K562 (cell line): ENCODE measurements around the gene GALT. TPM values are rescaled to one million over a fixed set of nuclear protein-coding genes. Genes with fewer than 3 reads are reported as not detected.

ENCODE experiments used
- ATAC-seq: fragments of 200-7000 bp; cut with Tn5 transposase; 3 replicates; pipeline ENCODE4 v1.9.1; 2020; ENCODE audit warnings: moderate library complexity
- BruUV-seq: library from RNA; stranded (reverse); fragments of 400-500 nt; replicated peaks from 2 replicates; lab custom pipeline; 2021; lab: Mats Ljungman, UMichigan
- CTCF ChIA-PET: fragments of 300-600 bp; formaldehyde crosslinking; extraction: SDS; loops from one replicate; lab custom pipeline; 2021; ENCODE audit warnings: low intra/inter-chr PET ratio; lab: Yijun Ruan, JAX
- POLR2A ChIA-PET: fragments of 300-600, 350-650 bp; sonication (Branson Sonifier 250); formaldehyde crosslinking; extraction: SDS; loops from one replicate; lab custom pipeline; 2021; ENCODE audit warnings: antibody characterized with exemption, inconsistent platforms; lab: Yijun Ruan, JAX
- DNase-seq, 4 experiments: peaks; one replicate each; pipeline versions ENCODE4 v3.0.0 to v3.0.0-alpha.2; 2011 to 2018; ENCODE audit warnings: low spot score in 3 of 4, mixed read lengths in 3 of 4; ENCODE audit errors: extremely low read depth in 1 of 4
- FAIRE-seq: peaks from 2 replicates; lab custom pipeline; 2011; peaks lifted over from hg19 to GRCh38; lab: Jason Lieb, UNC
- H2AFZ ChIP-seq: 2 replicates; pipeline ENCODE4 v1.6.0; 2011; ENCODE audit warnings: low read depth, low read length, control low read depth, inconsistent platforms
- H3K27ac ChIP-seq: fragments of 200-600 bp; 3 replicates; pipeline ENCODE4 v1.8.0; 2011; ENCODE audit warnings: low read depth, mild to moderate bottlenecking, control low read depth, inconsistent platforms, low read length, moderate library complexity, mixed read lengths; ENCODE audit errors: extremely low read depth
- H3K27me3 ChIP-seq, 2 experiments: fragments of 300-600 bp in 1 of 2; 2 replicates in 1 of 2; 3 replicates in 1 of 2; pipeline versions ENCODE4 v1.6.0 to v1.8.0; 2011; ENCODE audit warnings: inconsistent platforms in 2 of 2, low read length in 2 of 2, mild to moderate bottlenecking in 1 of 2, mixed read lengths in 1 of 2, moderate library complexity in 1 of 2; ENCODE audit not compliant: control insufficient read depth in 2 of 2, insufficient read depth in 2 of 2
- H3K36me3 ChIP-seq: fragments of 300-600 bp; 3 replicates; pipeline ENCODE4 v1.8.0; 2011; ENCODE audit warnings: mild to moderate bottlenecking, low read length, inconsistent platforms; ENCODE audit not compliant: control insufficient read depth, insufficient read depth
- H3K4me1 ChIP-seq, 2 experiments: fragments of 200-600 bp in 1 of 2; replicated peaks in 1 of 2; 2 replicates in 1 of 2; 3 replicates in 1 of 2; pipeline versions ENCODE4 v1.5.1 to v1.8.0; 2011; ENCODE audit warnings: inconsistent platforms in 2 of 2, low read length in 2 of 2, mild to moderate bottlenecking in 1 of 2, mixed read lengths in 1 of 2, moderate library complexity in 1 of 2; ENCODE audit not compliant: control insufficient read depth in 2 of 2, insufficient read depth in 2 of 2
- H3K4me2 ChIP-seq: 2 replicates; pipeline ENCODE4 v1.6.1; 2011; ENCODE audit warnings: low read length, control low read depth, inconsistent platforms, mixed read lengths; ENCODE audit not compliant: insufficient read depth
- H3K4me3 ChIP-seq: fragments of 200-600 bp; sonication (generic), shearing (Covaris generic); 2 replicates; pipeline ENCODE4 v1.5.1; 2016; ENCODE audit warnings: control low read depth, inconsistent platforms
- H3K79me2 ChIP-seq: fragments of 200-600 bp; 3 replicates; pipeline ENCODE4 v1.8.0; 2011; ENCODE audit warnings: low read length, inconsistent platforms; ENCODE audit not compliant: control insufficient read depth, insufficient read depth
- H3K9ac ChIP-seq, 2 experiments: 2 replicates each; pipeline versions ENCODE4 v1.6.0 to v1.6.1; 2011; ENCODE audit warnings: low read depth in 2 of 2, low read length in 2 of 2, control low read depth in 1 of 2, inconsistent platforms in 1 of 2, mild to moderate bottlenecking in 1 of 2, mixed read lengths in 1 of 2; ENCODE audit not compliant: insufficient read depth in 1 of 2
- H3K9me1 ChIP-seq: one replicate; pipeline ENCODE4 v1.6.0; 2011; ENCODE audit warnings: inconsistent platforms, mild to moderate bottlenecking, low read length, moderate library complexity; ENCODE audit not compliant: control insufficient read depth, insufficient read depth
- H3K9me3 ChIP-seq: replicated peaks from 2 replicates; pipeline ENCODE4 v1.5.1; 2011; ENCODE audit warnings: low read depth, low read length, inconsistent platforms; ENCODE audit not compliant: control insufficient read depth, insufficient read depth
- H4K20me1 ChIP-seq: replicated peaks from 2 replicates; pipeline ENCODE4 v1.6.1; 2011; ENCODE audit warnings: low read length, inconsistent platforms, mixed read lengths; ENCODE audit not compliant: control insufficient read depth, insufficient read depth
- BHLHE40 ChIP-seq: IDR thresholded peaks from 2 replicates; pipeline ENCODE4 v1.6.1; 2011; ENCODE audit warnings: low read length, improper control_type of control experiment
- BMI1 ChIP-seq: fragments of 150-350 bp; IDR thresholded peaks from 2 replicates; pipeline ENCODE4 v1.6.1; 2014; ENCODE audit warnings: low read length
- CHCHD3 ChIP-seq: fragments of 250-450 bp; sonication (Bioruptor Pico); IDR thresholded peaks from 2 replicates; pipeline ENCODE4 v2.1.2; 2022; ENCODE audit warnings: mild to moderate bottlenecking
- ELF1 ChIP-seq: fragments of 200-800 bp; sonication (Bioruptor generic); IDR thresholded peaks from 2 replicates; pipeline ENCODE4 v1.6.1; 2016; ENCODE audit warnings: missing genetic modification characterization, missing compliant biosample characterization
- HIVEP1 ChIP-seq: fragments of 250-450 bp; sonication (Bioruptor Pico); IDR thresholded peaks from 2 replicates; pipeline ENCODE4 v1.4.0; 2020; ENCODE audit warnings: mild to moderate bottlenecking
- HLTF ChIP-seq: fragments of 450-650 bp; IDR thresholded peaks from 2 replicates; pipeline ENCODE4 v1.6.1; 2016
- KDM5B ChIP-seq: fragments of 200-600 bp; sonication (generic); IDR thresholded peaks from 2 replicates; pipeline ENCODE4 v1.6.1; 2012; ENCODE audit warnings: low read depth, mild to moderate bottlenecking, moderate library complexity, low read length, control low read depth, inconsistent platforms; ENCODE audit not compliant: insufficient replicate concordance
- KHSRP ChIP-seq: fragments of 450-650 bp; IDR thresholded peaks from 2 replicates; pipeline ENCODE4 v1.6.1; 2017
- MYNN ChIP-seq, 2 experiments: sonication (generic); formaldehyde crosslinking in 1 of 2; IDR thresholded peaks; 2 replicates each; pipeline versions ENCODE4 v1.5.0 to v1.6.1; 2016 to 2020; ENCODE audit warnings: antibody characterized with exemption in 1 of 2, missing genetic modification reagents in 1 of 2
- POLR2H ChIP-seq: IDR thresholded peaks from 2 replicates; pipeline ENCODE4 v1.6.1; 2016; ENCODE audit warnings: missing genetic modification characterization, low read depth, mild to moderate bottlenecking, control low read depth, missing compliant biosample characterization, moderate library complexity
- PYGO2 ChIP-seq: fragments of 450-650 bp; IDR thresholded peaks from 2 replicates; pipeline ENCODE4 v1.6.1; 2016; ENCODE audit warnings: mild to moderate bottlenecking, missing genetic modification characterization, moderate library complexity, missing compliant biosample characterization
- RFX1 ChIP-seq: fragments of 450-650 bp; IDR thresholded peaks from 2 replicates; pipeline ENCODE4 v1.6.1; 2016; ENCODE audit warnings: mild to moderate bottlenecking, moderate library complexity
- SAFB2 ChIP-seq: fragments of 200-400 bp; formaldehyde crosslinking; IDR thresholded peaks from 2 replicates; pipeline ENCODE4 v1.6.1; 2018; ENCODE audit warnings: borderline replicate concordance, low read length, low read depth, moderate library complexity; ENCODE audit not compliant: severe bottlenecking
- XRCC5 ChIP-seq: fragments of 200-400 bp; formaldehyde crosslinking; IDR thresholded peaks from 2 replicates; pipeline ENCODE4 v1.6.1; 2017; ENCODE audit warnings: low read depth, mild to moderate bottlenecking, low read length
- ZNF134 ChIP-seq: fragments of 250-450 bp; sonication (Bioruptor Pico); conservative IDR thresholded peaks from 2 replicates; pipeline ENCODE4 v1.4.0; 2020
- ZNF263 ChIP-seq: sonication (generic); formaldehyde crosslinking; IDR thresholded peaks from 2 replicates; pipeline ENCODE4 v1.8.0; 2022; ENCODE audit warnings: mild to moderate bottlenecking, missing genetic modification reagents, borderline replicate concordance
- ZNF57 ChIP-seq: fragments of 450-650 bp; formaldehyde crosslinking; IDR thresholded peaks from 2 replicates; pipeline ENCODE4 v1.4.0; 2020; ENCODE audit warnings: mild to moderate bottlenecking, moderate library complexity
- WGBS: fragments of 100-300 bp; shearing (Covaris generic); methylation state at CpG from one replicate; pipeline ENCODE4 v1.1.6; 2016; ENCODE audit warnings: low coverage, mixed read lengths; ENCODE audit not compliant: insufficient coverage; ENCODE audit errors: missing lambda C conversion rate; 5-methylcytosine and 5-hydroxymethylcytosine counted together
- in situ Hi-C: fragments of 300-500 bp; cut with MboI; formaldehyde crosslinking; loops from 4 replicates; pipeline ENCODE4 v1.15.0; 2018; ENCODE audit warnings: inconsistent platforms, mixed read lengths
- intact Hi-C: fragments of 100-400 bp; cut with micrococcal nuclease; formaldehyde crosslinking; loops from 2 replicates; pipeline ENCODE4 v1.14.2; 2022
- polyA plus RNA-seq, 8 experiments: library from polyadenylated mRNA; depleted of rRNA in 4 of 8; stranded (reverse) in 5 of 8; unstranded in 3 of 8; fragments of >200 nt; fragmentation: Nextera tagmentation in 2 of 8; fragmentation: Illumina TruSeq in 1 of 8; extraction: Ambion mirVana in 2 of 8; extraction: Trizol in 1 of 8; gene quantifications; 2 replicates each; pipeline versions ENCODE4 v1.2.1 to v1.2.3, GENCODE V29; 2011 to 2014; ENCODE audit warnings: inconsistent platforms in 1 of 8, missing spikeins in 1 of 8
- total RNA-seq, 7 experiments: library from RNA; depleted of rRNA in 6 of 7; stranded (reverse); fragments of >200 nt in 6 of 7; fragmentation: Illumina TruSeq in 2 of 7; extraction: Trizol in 2 of 7; gene quantifications; 2 replicates each; pipeline versions ENCODE4 v1.2.1 to v1.2.3, GENCODE V29; 2011 to 2021; ENCODE audit warnings: low replicate concordance in 1 of 7
- TF ChIP-seq, protein P1 (sequence below): fragments of 200-800 bp; sonication (Bioruptor generic); IDR thresholded peaks from 2 replicates; pipeline ENCODE4 v1.6.1; 2017; ENCODE audit warnings: missing genetic modification characterization, missing compliant biosample characterization
- TF ChIP-seq, protein P2 (sequence below), 3 experiments: fragments of 200-800 bp in 1 of 3; sonication (Bioruptor generic) in 1 of 3; sonication (generic) in 1 of 3; formaldehyde crosslinking in 1 of 3; IDR thresholded peaks; 2 replicates each; pipeline versions ENCODE4 v1.6.1 to v1.8.0; 2016 to 2022; ENCODE audit warnings: mild to moderate bottlenecking in 2 of 3, missing compliant biosample characterization in 2 of 3, missing genetic modification characterization in 2 of 3, missing genetic modification reagents in 1 of 3

GALT gene
- total and polyA plus RNA-seq, 9 of the 15 experiments (the other 6 are each of a cell fraction or from before 2014, with no cell fraction given) = 7.3 to 29.2 (median 15.6) TPM

DNA sequence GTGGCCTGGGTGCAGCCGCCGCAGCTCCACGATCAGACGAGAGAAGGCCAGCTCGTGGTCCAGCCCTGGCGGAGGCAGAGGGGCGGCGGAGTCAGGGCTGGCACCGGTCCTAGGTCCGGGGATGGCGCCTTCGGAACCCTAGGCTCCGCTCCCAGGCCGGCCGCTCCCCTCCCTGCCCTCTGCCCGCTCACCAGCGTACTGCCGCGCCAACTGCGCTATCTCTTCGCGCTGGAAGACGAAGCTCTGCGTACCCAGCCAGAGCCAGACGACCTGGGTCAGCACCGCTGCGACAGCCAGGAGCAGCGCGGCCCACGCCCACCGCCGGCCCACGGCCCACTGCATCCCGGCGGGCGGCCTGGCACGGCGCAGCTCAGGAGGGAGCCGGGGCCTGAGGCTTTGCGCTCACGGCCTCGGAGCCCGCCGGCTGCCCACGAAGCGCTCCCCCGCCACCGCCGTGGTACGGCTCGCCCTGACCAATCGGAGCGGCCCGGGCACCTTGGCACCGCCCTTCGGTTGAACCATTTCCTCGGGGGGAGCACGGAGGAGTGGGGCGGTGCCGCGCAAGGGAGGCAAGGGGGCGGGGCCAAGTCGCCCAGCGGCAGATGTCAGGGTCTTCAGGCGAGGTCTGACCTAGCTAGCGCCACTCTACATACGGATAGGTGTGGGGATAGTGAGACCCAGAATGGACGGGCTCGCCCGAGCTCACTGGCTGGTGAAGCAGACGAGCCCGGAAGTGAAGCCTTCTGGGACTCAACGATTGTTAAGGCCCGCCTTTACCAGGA, 8.9 kb upstream of the GALT start, which contains the start of gene SIGMAR1:
Gene SIGMAR1, minus strand, starts transcription at position 432 of the 782 bp plus-strand sequence. Its CDS starts 90 bp downstream, at position 342.
- peaks cover 18% of the 10 kb centered on the region for H3K79me2 ChIP-seq
- H3K4me1 ChIP-seq = peaks cover 5 to 23% of the 10 kb centered on the region in 2 experiments; a peak in 4 of 5 replicates
- ATAC-seq = peak; percentile 92
- no TSS peak for BruUV-seq
- H2AFZ ChIP-seq = peak within 1 kb of the TSS; percentile 92
- H3K4me2 ChIP-seq = peak within 1 kb of the TSS; percentile 82
- WGBS = 13% methylated on average over 51 of the region's 74 CpGs
- POLR2A ChIA-PET = interaction anchor here (0.8 to 1.7 kb wide), 3 partner anchors 9 to 14 kb away, joined by 4 to 7 read pairs (median 6); partner anchors contain the start of gene GALT
- H3K4me3 ChIP-seq = peak within 1 kb of the TSS; percentile 54
- peaks cover 14% of the 10 kb centered on the region; the same call in 1 of the 3 replicates for H3K36me3 ChIP-seq
- 0 out of 2 replicates have a peak, but pooled peaks cover 4% of the 10 kb centered on the region for H4K20me1 ChIP-seq
- intact Hi-C loops (no loop called here), in situ Hi-C loops (no loop called here)
- FAIRE-seq = peak; percentile 44
- peak within 1 kb of the TSS; percentile 73 to 96 for H3K9ac ChIP-seq
- peak; percentile 78 to 88 (median 82) for DNase-seq
- CTCF ChIA-PET = no interaction called here
- H3K27me3 ChIP-seq = no peaks in the 10 kb centered on the region
- no peaks in the 10 kb centered on the region for H3K9me1 ChIP-seq
- H3K27ac ChIP-seq = peak within 1 kb of the TSS; percentile 65
- no peaks in the 10 kb centered on the region for H3K9me3 ChIP-seq
- TF ChIP-seq KHSRP (no peak), ZNF263 (CRISPR knock-in tag) (peak; percentile 53; the same call in 1 of the 2 replicates), CHCHD3 (CRISPR knock-in tag) (no peak), ZNF134 (no peak), PYGO2 (tag) (no peak), SAFB2 (no peak), HLTF (no peak), ZNF57 (no peak), MYNN (IDR thresholded peaks at IDR 0.05) (no peak), MYNN (CRISPR knock-in tag; IDR thresholded peaks at IDR 0.05) (no peak), BMI1 (no peak), ELF1 (tag) (peak; percentile 60; the same call in 1 of the 2 replicates), RFX1 (no peak), BHLHE40 (peak; percentile 76), HIVEP1 (no peak), KDM5B (no peak), POLR2H (tag) (no peak), XRCC5 (no peak)
- TF ChIP-seq, protein P1, sequence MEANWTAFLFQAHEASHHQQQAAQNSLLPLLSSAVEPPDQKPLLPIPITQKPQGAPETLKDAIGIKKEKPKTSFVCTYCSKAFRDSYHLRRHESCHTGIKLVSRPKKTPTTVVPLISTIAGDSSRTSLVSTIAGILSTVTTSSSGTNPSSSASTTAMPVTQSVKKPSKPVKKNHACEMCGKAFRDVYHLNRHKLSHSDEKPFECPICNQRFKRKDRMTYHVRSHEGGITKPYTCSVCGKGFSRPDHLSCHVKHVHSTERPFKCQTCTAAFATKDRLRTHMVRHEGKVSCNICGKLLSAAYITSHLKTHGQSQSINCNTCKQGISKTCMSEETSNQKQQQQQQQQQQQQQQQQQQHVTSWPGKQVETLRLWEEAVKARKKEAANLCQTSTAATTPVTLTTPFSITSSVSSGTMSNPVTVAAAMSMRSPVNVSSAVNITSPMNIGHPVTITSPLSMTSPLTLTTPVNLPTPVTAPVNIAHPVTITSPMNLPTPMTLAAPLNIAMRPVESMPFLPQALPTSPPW = peak; percentile 78
- TF ChIP-seq, protein P2, sequence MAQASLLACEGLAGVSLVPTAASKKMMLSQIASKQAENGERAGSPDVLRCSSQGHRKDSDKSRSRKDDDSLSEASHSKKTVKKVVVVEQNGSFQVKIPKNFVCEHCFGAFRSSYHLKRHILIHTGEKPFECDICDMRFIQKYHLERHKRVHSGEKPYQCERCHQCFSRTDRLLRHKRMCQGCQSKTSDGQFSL (CRISPR knock-in tag; IDR thresholded peaks at IDR 0.05) = no peak
- TF ChIP-seq, protein P2 (tag; IDR thresholded peaks at IDR 0.05) = no peak
